Activated CD4-positive, alpha-beta T cell treated with anti-CD3 and anti-CD28 coated beads, Interleukin-2, amount 50 U/mL, for 24 hours (primary cell): Measurements from ENCODE around the gene CHST11.

Experiments
- DNase-seq, 2 donors: peaks; one replicate each; pipeline ENCODE4 v3.0.0-alpha.2; 2020; ENCODE audit warnings: low read depth in 1 of 2, low spot score in 1 of 2

CHST11 gene

DNA sequence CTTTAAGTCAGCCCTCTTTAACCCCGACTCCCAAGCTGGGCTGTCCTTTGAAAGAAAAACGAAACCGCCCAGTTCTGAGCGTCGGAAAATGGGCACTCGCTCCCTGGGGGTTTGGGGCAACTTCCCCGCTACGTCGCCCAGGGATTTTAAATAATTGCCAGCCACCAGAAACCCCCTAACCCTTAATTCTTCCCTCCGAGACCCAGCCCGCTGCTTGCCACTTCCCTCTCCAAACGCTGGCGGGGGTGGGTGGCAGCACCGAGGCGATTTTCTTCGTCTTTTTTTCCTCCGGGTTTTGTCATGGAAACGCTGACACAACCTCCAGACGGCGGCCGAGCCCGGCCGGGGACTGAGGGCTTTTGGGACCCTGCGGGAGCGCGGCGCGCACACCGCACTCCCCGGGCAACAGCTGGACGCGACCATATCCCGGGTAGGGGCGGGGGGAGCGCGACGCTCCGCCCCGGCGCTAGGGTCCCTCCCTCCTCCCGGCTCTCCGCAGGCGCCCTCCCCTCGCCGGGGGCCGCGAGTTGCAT is at the start of gene CHST11:
CHST11 (plus strand) TSS at position 532 of the 533 bp plus-strand sequence.
- DNase-seq: peak; percentile 44 to 72

DNA sequence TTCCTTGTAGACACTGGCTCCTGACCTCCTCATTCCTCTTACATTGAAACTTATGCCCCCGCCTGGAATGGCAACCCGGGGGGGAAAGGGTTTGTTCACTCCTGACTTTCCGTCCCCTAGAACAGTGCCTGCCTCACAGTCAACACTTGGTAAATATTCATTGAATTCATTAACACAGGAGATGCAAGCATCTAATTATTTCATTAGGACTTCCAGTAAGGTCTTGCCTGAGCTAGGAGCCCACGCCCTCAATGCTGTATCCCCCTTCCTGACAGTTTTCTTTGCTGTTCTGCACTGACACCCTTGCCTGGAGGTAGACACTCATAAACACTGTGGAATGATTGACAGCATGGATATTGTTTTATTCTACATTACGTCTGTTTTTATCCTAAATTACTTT is 49.3 kb upstream of the CHST11 start:
- no peak for DNase-seq

DNA sequence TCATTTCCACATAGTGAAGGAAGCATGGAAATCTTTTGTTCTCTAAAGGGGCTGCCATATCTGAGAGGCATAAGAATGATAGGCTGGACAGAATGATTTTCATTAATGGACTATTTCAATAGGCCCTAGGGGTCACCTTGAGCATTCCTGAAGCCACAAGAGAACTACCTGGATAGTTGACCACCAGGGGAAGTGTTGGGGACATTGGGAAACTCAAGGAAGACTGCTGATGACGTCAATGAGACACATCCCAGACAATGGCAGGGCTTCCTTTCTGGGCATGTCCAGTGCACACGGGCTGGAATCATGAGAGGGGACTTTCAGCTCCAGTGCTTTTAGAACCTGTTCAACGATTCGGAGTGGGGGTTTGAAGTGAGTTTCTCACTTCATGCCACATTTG is 48.8 kb upstream of the CHST11 start:
- DNase-seq: no peak

DNA sequence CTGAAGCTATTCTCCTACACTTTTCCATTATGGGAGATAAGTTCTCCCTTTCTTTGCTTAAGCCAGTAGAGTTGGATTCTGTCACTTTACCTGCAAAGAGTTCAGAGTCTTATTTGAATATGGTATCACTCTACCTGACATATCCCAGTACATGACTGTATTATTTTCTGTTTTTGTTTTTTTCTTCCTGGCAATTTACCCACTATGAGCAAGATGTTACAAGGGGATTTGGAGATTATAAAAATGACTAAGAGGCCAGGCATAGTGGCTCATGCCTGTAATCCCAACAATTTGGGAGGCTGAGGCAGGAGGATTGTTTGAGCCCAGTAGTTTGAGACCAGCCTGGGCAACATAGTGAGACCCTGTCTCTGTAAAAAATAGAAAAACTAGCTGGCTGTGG is 46.4 kb upstream of the CHST11 start:
- DNase-seq: no peak

DNA sequence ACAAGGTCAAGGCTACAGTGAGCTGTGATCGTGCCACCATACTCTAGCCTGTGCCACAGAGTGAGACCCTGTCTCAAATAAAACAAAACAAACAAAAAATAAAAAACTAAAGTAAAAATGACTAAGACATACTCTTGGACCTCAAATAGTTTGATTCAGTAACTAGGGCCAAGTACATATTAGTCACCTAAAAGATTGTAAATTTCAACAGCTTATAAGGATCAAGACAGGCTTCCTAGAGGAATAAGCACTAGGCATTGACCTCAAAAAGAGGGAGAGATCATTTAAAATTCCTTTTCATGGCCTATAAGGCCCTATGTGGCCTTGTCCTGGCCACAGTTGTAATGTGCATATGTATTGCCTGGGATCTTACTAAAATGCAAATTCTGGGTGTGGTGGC is 46.0 kb upstream of the CHST11 start:
- no peak for DNase-seq

DNA sequence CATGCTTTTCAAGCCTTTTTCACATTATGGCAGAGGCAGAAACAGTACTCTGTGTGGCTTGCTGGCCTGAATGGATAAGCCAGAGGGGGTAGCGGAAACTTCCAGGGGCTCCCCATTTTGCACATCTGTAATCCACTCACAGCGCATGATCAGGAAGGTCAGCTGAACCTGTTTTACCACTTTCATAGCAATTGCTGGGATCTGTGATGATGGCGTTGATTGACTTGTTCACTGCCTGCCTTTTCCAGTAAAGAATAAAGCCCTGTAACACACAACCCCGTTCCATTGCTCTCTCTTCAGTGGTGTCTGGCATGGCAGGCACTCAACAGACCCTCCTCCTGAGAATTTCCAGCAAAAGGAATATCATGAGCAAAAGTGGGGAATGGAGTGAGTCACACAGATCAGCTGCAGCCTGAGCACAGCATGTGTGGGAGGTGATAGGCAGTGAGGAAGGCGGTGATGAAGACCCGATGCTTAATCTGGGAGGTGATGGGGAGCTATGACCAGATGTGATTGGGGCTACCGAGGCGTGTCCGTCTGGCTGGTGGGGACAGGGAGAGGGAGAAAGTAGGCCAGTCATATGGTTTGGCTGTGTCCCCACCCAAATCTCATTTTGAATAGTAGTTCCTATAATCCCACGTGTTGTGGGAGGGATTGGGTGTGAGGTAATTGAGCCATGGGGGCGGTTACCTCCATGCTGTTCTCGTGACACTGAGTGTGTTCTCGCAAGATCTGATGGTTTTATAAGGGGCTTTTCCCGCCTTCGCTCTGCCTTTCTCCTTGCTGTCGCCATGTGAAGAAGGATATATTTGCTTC is 44.7 kb upstream of the CHST11 start:
- no peak for DNase-seq

- no peak for DNase-seq
Observed at GRCh38 chr12:104412681-104413080, 44.1 kb upstream of the CHST11 start.

GRCh38 chr12:104413330-104413729 is 43.4 kb upstream of the CHST11 start:
- DNase-seq: no peak

- DNase-seq: no peak
Observed at GRCh38 chr12:104414581-104415341, 42.0 kb upstream of the CHST11 start.

- DNase-seq: no peak
Observed at GRCh38 chr12:104415342-104415980, 41.3 kb upstream of the CHST11 start.

- DNase-seq: no peak
Observed at GRCh38 chr12:104416136-104416535, 40.6 kb upstream of the CHST11 start.

- DNase-seq: no peak
Observed at GRCh38 chr12:104416585-104416984, 40.2 kb upstream of the CHST11 start.

GRCh38 chr12:104419717-104420116 is 37.0 kb upstream of the CHST11 start:
- no peak for DNase-seq

- DNase-seq: no peak
Observed at GRCh38 chr12:104420868-104421267, 35.9 kb upstream of the CHST11 start.

DNA sequence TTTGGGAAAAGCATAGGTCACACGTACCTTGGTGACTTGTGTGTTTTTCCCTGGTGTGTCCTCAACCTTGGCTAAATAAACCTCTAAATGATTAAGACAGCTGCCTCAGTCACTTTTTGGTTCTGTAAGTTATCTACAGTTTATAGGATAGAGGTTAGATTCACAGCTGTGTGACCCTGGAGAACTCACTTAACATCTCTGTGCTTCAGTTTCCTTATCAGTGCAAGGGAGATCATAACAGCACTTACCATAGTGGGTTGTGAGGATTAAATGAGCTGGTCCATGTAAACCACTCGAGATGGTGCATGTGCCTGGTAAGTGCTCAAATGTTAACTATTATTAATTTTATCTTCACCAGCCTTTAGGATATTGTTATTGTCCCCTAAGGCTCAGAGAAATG is 35.4 kb upstream of the CHST11 start:
- no peak for DNase-seq

GRCh38 chr12:104422441-104422840 is 34.3 kb upstream of the CHST11 start:
- no peak for DNase-seq

GRCh38 chr12:104423273-104423672 is 33.5 kb upstream of the CHST11 start:
- DNase-seq: no peak

DNA sequence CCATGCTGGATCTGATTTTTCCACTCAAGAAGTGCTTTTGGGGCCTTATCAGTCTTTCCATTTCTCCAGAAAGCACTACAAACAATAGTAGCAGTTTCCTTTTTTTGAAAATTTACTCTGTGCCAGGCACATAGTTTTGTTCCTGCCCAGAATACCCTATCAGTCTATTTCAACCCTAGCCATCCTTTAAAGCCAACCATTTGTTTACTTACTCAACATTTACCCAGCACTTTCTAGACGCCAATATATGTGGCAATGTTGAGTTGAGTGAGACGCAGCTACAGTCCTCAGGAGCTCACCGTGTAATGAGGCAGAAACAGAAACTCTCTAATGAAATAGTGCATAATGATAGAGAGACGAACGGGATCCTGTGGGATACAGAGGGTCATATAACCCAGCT is 32.9 kb upstream of the CHST11 start:
- DNase-seq: no peak

- no peak for DNase-seq
Observed at GRCh38 chr12:104424955-104425354, 31.8 kb upstream of the CHST11 start.

- no peak for DNase-seq
Observed at GRCh38 chr12:104425614-104426013, 31.1 kb upstream of the CHST11 start.

GRCh38 chr12:104426926-104427546 is 29.7 kb upstream of the CHST11 start:
- DNase-seq: no peak
